ENCODE data around the gene MGLL.

DNA sequence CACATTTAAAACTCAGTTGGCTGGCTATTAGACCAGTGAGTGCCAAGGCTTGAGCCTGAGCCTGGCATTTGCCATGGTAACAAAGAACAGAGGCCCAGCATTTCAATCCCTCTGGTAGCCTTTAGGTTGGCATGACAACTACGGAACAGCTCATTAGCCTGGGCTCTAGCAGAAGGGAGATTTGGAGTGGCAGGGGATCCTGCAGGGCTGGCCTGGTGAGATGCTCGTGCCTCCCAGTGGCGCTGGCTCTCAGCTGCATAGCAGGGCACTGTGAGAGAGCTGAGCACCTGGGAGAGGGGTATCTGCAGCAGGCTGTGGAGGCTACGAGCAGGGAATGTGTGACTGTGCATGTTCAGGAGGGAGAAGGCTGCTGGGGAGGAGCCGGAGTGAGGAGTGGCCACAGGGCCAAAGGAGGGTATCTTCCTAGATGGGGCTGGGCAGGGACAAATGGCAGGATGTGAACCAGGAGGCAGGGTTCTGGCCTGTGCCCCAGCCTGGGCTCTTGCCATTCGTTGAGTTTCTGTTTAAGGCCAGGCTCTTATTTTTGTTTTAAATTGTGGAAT lies 155.1 kb downstream of the MGLL start:
- TF ChIP-seq MAFK (IDR thresholded peaks at IDR 0.05; ENCODE audit: low read length) (no peak), YBX1 (IDR thresholded peaks at IDR 0.05) (no peak), SETDB1 (IDR thresholded peaks at IDR 0.05; ENCODE audit: low read length) (no peak), POLR2AphosphoS5 (IDR thresholded peaks at IDR 0.05; ENCODE audit: control insufficient read depth, insufficient read depth, low read depth, low read length) (no peak), MBD2 (IDR thresholded peaks at IDR 0.05; ENCODE audit: borderline replicate concordance, low read depth) (no peak), CBX2 (IDR thresholded peaks at IDR 0.05; ENCODE audit: insufficient read depth, low read length, poor library complexity, severe bottlenecking) (no peak), RBFOX2 (IDR thresholded peaks at IDR 0.05; ENCODE audit: low read depth, low read length) (no peak), GATAD2B (IDR thresholded peaks at IDR 0.05; ENCODE audit: borderline replicate concordance) (no peak), ZBTB26 (CRISPR knock-in tag; IDR thresholded peaks at IDR 0.05) (no peak), IRF2 (CRISPR knock-in tag; IDR thresholded peaks at IDR 0.05) (no peak), KLF16 (IDR thresholded peaks at IDR 0.05) (no peak)
- TF ChIP-seq, protein P1, sequence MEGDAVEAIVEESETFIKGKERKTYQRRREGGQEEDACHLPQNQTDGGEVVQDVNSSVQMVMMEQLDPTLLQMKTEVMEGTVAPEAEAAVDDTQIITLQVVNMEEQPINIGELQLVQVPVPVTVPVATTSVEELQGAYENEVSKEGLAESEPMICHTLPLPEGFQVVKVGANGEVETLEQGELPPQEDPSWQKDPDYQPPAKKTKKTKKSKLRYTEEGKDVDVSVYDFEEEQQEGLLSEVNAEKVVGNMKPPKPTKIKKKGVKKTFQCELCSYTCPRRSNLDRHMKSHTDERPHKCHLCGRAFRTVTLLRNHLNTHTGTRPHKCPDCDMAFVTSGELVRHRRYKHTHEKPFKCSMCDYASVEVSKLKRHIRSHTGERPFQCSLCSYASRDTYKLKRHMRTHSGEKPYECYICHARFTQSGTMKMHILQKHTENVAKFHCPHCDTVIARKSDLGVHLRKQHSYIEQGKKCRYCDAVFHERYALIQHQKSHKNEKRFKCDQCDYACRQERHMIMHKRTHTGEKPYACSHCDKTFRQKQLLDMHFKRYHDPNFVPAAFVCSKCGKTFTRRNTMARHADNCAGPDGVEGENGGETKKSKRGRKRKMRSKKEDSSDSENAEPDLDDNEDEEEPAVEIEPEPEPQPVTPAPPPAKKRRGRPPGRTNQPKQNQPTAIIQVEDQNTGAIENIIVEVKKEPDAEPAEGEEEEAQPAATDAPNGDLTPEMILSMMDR (IDR thresholded peaks at IDR 0.05 in 2 of 3, conservative IDR thresholded peaks at IDR 0.05 in 1 of 3; ENCODE audit: insufficient read depth in 2 of 3, low read depth in 1 of 3, low read length in 3 of 3) = no peak
